Pancreas (tissue), 10 donors: ENCODE results near the gene PPM1B. TPM values are rescaled to one million over a fixed set of nuclear protein-coding genes. Genes with fewer than 3 reads are reported as not detected.
A peak's percentile ranks its signal among the peaks of the same experiment; 100 is the strongest.
"Not testable (repeated sequence)": the region's sequence is repeated elsewhere in the genome, so short reads cannot be mapped to it uniquely, and the experiment has no call there.

Source experiments
- ATAC-seq, 4 donors: fragments of 200-7000 bp; cut with Tn5 transposase; one replicate each; pipeline versions ENCODE4 v1.8.0 to v1.9.1; 2020; ENCODE audit warnings: mild to moderate bottlenecking in 4 of 4, moderate library complexity in 4 of 4
- DNase-seq, 6 donors: peaks; one replicate each; pipeline ENCODE4 v3.0.0-alpha.2; 2020
- FAIRE-seq: peaks from 2 replicates; lab custom pipeline; 2012; peaks lifted over from hg19 to GRCh38; lab: Jason Lieb, UNC
- H3K27ac ChIP-seq, 4 donors: fragments of 200-600 bp; sonication (generic); 1 replicate in 3 of 4; 2 replicates in 1 of 4; pipeline versions ENCODE4 v1.5.0 to v1.8.0; 2020
- H3K27me3 ChIP-seq, 4 donors: fragments of 200-600 bp; one replicate each; pipeline ENCODE4 v1.8.0; 2021
- H3K36me3 ChIP-seq, 3 donors: fragments of 200-600 bp; sonication (generic) in 1 of 3; one replicate each; pipeline versions ENCODE4 v1.5.0 to v1.8.0; 2020 to 2021
- H3K4me1 ChIP-seq, 3 donors: fragments of 200-600 bp; one replicate each; pipeline ENCODE4 v1.8.0; 2021
- H3K4me3 ChIP-seq, 4 donors: fragments of 200-600 bp; sonication (generic) in 2 of 4; one replicate each; pipeline versions ENCODE4 v1.5.0 to v1.8.0; 2020 to 2021
- H3K9me3 ChIP-seq, 4 donors: fragments of 200-600 bp; one replicate each; pipeline ENCODE4 v1.8.0; 2021
- WGBS, 2 donors: extraction: QIAGEN DNeasy Blood & Tissue Kit; methylation state at CpG; one replicate each; pipeline ENCODE4 v1.1.7; 2013; 5-methylcytosine and 5-hydroxymethylcytosine counted together
- intact Hi-C, 3 donors: fragments of 100-400 bp; cut with DNase I; formaldehyde crosslinking; loops; one replicate each; pipeline versions ENCODE4 v1.11.1 to v1.14.2; 2022
- polyA plus RNA-seq, 2 donors: library from polyadenylated mRNA; stranded (reverse); fragments of 200-250 nt; gene quantifications; one replicate each; pipeline ENCODE4 v1.2.3, GENCODE V29; 2013
- total RNA-seq, 6 donors: library from RNA; stranded (reverse); fragmentation: NEBNext Ultra II Directional in 4 of 6; extraction: Animal tissue kit (Norgen Biotek cat#: 25700) in 4 of 6; gene quantifications; one replicate each; pipeline versions ENCODE4 v1.2.1 to v1.2.4, GENCODE V29; 2021 to 2023
- TF ChIP-seq, protein P1 (sequence below), 4 donors: fragments of 200-600 bp; sonication (generic) in 3 of 4; IDR thresholded peaks; one replicate each; pipeline versions ENCODE4 v1.5.0 to v1.8.0; 2021; ENCODE audit warnings: antibody characterized with exemption in 4 of 4
- donor health status: healthy with polysubstance abuse.
- donor health status: DM: no; HTN: no; CAD: no; lungs with moderate emphysema.
- donor health status: DM: no; HTN: no; CAD: no.
- donor health status: control.
- donor health status: control.
- donor health status: Bipolar disorder and iron deficiency.
- donor health status: DM: yes; HTN: yes; CAD: no.
- donor health status: DM: no; HTN: no; CAD: no.
- donor health status: DM: no; HTN: no; CAD: no.
- donor health status: DM: yes; HTN: yes; CAD: no.

Gene PPM1B
- total and polyA plus RNA-seq, 8 donors: 12.0 to 28.5 (median 19.7) TPM

DNA sequence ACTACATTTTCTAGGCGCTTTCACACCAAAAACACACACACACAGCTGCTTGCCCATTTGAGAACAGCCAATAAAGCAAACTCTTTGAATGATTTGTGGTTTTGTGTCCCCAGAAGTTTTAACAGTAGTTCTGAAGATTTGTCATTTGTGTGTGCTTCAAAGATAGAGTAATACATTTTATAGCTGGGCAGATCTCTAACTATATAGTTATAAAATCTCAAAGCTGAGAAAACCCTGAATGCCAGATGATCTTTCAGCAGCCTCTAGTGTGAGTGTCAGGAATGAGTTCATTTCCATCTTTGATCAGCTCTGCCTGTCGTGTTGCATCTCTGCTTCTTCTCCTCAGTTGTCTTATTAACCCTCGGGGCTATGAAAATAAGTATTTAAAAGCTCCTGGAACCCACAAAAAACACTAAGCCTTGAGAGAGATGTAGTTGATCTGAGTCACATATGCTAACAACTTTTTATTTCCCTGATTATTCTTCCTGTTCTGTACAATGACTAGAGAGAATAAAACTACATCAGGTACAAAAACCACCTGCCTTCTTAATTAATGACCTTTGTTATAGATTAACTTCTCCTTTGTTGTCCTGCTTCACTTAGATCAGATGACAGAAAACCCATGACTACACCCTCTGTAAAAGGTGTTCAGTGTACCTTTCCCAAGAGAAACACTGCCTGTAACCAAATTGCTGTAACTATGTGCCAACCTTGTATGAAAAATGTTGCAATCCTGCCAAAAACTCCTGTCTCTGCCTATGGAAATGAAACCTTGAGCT is 76.6 kb downstream of the PPM1B start:
- peaks cover 23 to 31% (median 30%) of the 10 kb centered on the region in 3 donors for H3K4me1 ChIP-seq
- DNase-seq (peak in 3 of 6 donors; percentile 46 to 53 (median 53)), FAIRE-seq (peak; percentile 93), ATAC-seq (peak; percentile 80 to 85 (median 82))
- H3K36me3 ChIP-seq: no peaks in the 10 kb centered on the region
- peak overlapping the region in 2 of 4 donors; percentile 17 to 19 for H3K4me3 ChIP-seq
- TF ChIP-seq, protein P1, sequence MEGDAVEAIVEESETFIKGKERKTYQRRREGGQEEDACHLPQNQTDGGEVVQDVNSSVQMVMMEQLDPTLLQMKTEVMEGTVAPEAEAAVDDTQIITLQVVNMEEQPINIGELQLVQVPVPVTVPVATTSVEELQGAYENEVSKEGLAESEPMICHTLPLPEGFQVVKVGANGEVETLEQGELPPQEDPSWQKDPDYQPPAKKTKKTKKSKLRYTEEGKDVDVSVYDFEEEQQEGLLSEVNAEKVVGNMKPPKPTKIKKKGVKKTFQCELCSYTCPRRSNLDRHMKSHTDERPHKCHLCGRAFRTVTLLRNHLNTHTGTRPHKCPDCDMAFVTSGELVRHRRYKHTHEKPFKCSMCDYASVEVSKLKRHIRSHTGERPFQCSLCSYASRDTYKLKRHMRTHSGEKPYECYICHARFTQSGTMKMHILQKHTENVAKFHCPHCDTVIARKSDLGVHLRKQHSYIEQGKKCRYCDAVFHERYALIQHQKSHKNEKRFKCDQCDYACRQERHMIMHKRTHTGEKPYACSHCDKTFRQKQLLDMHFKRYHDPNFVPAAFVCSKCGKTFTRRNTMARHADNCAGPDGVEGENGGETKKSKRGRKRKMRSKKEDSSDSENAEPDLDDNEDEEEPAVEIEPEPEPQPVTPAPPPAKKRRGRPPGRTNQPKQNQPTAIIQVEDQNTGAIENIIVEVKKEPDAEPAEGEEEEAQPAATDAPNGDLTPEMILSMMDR (IDR thresholded peaks at IDR 0.05): no peak
- no peaks in the 10 kb centered on the region for H3K9me3 ChIP-seq
- H3K27me3 ChIP-seq: no peaks in the 10 kb centered on the region
- peak overlapping the region; percentile 70 to 95 (median 83) for H3K27ac ChIP-seq
- intact Hi-C loops: no loop called here
- WGBS, 2 donors: 5 to 6% methylated on average over 3 of the region's 3 CpGs

DNA sequence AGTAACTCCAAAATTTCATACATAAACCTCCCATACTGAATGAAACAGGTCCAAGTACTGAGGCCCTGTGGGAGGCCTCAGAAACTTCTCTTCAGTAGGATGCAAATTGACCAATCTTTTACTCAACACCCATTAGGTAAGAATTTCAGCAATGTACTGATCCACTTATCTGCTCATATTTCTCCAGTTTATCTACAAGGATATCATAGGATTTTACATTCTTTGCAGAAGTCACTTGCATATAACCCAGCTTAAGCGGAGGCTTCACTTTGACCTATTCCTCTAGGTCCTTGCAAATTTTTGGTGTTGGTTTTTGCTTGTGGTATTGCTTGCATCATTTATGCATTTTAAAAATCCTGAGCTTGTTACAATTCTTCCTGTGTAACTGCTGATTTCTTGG is 77.8 kb downstream of the PPM1B start:
- no peak for DNase-seq
- 72 to 81% methylated on average over 1 of the region's 1 CpG for WGBS, 2 donors
- TF ChIP-seq, protein P1 (IDR thresholded peaks at IDR 0.05): no peak
- no peak for FAIRE-seq
- intact Hi-C loops: no loop called here
- H3K27ac ChIP-seq: peak overlapping the region; percentile 70 to 95 (median 83)
- no peaks in the 10 kb centered on the region for H3K27me3 ChIP-seq
- ATAC-seq: no peak
- H3K9me3 ChIP-seq: no peaks in the 10 kb centered on the region
- peaks cover 23 to 31% (median 30%) of the 10 kb centered on the region in 3 donors for H3K4me1 ChIP-seq
- H3K4me3 ChIP-seq: no peak overlapping the region
- H3K36me3 ChIP-seq: no peaks in the 10 kb centered on the region

DNA sequence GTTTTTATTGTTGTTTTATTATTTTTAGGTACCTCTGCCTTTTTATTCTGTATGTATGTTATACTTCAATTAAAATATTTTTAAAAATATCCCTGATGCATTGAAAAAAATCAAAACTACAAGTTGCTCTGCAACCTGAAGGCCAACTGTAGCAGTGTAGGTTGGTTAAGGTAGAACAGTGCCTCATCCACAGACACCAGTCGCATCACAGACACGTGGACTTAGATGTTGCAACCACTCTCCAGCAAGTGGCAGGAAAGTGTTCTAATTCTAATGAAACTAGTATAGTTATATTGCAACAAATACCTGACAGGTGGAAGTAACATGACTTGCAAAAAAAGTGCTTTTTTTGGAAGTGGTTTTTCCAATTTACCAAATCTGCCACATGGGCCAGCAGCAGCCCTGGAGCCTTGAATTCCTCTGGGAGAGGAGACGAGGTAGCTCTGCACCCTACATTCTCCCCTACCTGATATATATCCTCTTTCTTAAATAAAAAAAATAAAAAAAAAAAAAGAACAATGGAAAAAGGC is 78.2 kb downstream of the PPM1B start:
- Histone ChIP-seq H3K36me3 (no peaks in the 10 kb centered on the region), H3K27ac (peak overlapping the region in 3 of 4 donors; percentile 74 to 95 (median 92)), H3K9me3 (no peaks in the 10 kb centered on the region), H3K4me3 (no peak overlapping the region), H3K4me1 (peaks cover 23 to 31% (median 30%) of the 10 kb centered on the region in 3 donors), H3K27me3 (no peaks in the 10 kb centered on the region)
- WGBS, 2 donors: 74 to 86% methylated on average over 3 of the region's 3 CpGs
- FAIRE-seq (no peak), ATAC-seq (no peak), DNase-seq (no peak)
- TF ChIP-seq, protein P1 (IDR thresholded peaks at IDR 0.05): no peak
- intact Hi-C loops: no loop called here

DNA sequence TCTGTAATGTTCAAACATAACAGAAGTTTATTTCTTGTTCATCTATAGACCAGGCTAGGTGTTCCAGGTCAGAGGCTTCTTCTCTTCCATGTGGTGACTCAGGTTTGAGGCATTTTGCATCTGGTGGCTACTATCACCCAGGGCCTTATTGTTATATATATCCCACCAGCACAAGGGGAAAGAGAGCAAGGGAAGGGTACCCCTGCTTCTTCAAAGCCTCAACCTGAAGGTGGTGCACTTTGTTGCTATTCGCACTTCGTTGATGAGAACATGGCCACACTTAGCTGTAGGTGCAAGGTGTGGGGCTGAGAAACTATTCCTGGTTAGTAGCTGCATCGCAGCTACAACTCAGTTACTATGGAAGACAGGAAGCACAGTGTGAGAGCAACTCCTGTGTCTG is 79.2 kb downstream of the PPM1B start:
- H3K27me3 ChIP-seq: no peaks in the 10 kb centered on the region
- 90 to 92% methylated on average over 3 of the region's 3 CpGs for WGBS, 2 donors
- peaks cover 23 to 31% (median 30%) of the 10 kb centered on the region in 3 donors for H3K4me1 ChIP-seq
- peak overlapping the region in 1 of 4 donors; percentile 95 for H3K27ac ChIP-seq
- no peak for ATAC-seq
- intact Hi-C loops: no loop called here
- TF ChIP-seq, protein P1 (IDR thresholded peaks at IDR 0.05): no peak
- no peak overlapping the region for H3K4me3 ChIP-seq
- H3K36me3 ChIP-seq: no peaks in the 10 kb centered on the region
- no peak for FAIRE-seq
- no peaks in the 10 kb centered on the region for H3K9me3 ChIP-seq
- DNase-seq: no peak

DNA sequence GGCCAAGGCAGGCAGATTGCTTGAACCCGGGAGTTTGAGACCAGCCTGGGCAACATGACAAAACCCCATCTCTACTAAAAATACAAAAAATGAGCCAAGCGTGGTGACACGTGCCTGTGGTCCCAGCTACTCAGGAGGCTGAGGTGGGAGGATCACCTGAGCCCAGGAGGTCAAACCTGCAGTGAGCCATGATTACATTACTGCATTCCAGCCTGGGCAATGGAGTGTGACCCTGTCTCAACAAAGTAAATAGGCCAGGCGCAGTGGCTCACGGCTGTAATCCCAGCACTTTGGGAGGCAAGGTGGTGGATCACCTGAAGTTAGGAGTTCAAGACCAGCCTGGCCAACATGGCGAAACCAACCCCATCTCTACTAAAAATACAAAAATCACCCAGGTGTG is 80.6 kb downstream of the PPM1B start:
- peaks cover 14 to 24% (median 21%) of the 10 kb centered on the region in 3 donors for H3K4me1 ChIP-seq
- H3K36me3 ChIP-seq, H3K27me3 ChIP-seq, ATAC-seq, DNase-seq, H3K27ac ChIP-seq, H3K4me3 ChIP-seq, intact Hi-C loops, FAIRE-seq, H3K9me3 ChIP-seq: not testable (repeated sequence)
- 89% methylated on average over 6 of the region's 6 CpGs for WGBS, 2 donors
